Psoas muscle (tissue), 8 donors: Measurements from ENCODE around the gene TBX2. TPM values are rescaled to one million over a fixed set of nuclear protein-coding genes. Genes with fewer than 3 reads are reported as not detected.

Experiments used
- ATAC-seq, 4 donors: fragments of 200-7000 bp; cut with Tn5 transposase; one replicate each; pipeline ENCODE4 v1.9.1; 2020; ENCODE audit warnings: moderate library complexity in 3 of 4, mild to moderate bottlenecking in 2 of 4
- DNase-seq, 2 donors: peaks; one replicate each; pipeline ENCODE4 v3.0.0-alpha.2; 2020
- H3K27ac ChIP-seq: fragments of 200-600 bp; one replicate; pipeline ENCODE4 v1.8.0; 2022
- H3K27me3 ChIP-seq, 3 donors: fragments of 200-600 bp in 1 of 3; one replicate each; pipeline versions ENCODE4 v1.6.1 to v1.8.0; 2013 to 2022; ENCODE audit warnings: low read length in 2 of 3, mild to moderate bottlenecking in 2 of 3, moderate library complexity in 1 of 3; ENCODE audit not compliant: insufficient read depth in 3 of 3
- H3K36me3 ChIP-seq, 2 donors: fragments of 200-600 bp in 1 of 2; one replicate each; pipeline versions ENCODE4 v1.6.1 to v1.8.0; 2013 to 2022; ENCODE audit warnings: low read depth in 1 of 2, mild to moderate bottlenecking in 1 of 2, moderate library complexity in 1 of 2; ENCODE audit not compliant: insufficient read depth in 1 of 2
- H3K4me1 ChIP-seq: fragments of 200-600 bp; one replicate; pipeline ENCODE4 v1.8.0; 2022
- H3K4me3 ChIP-seq: fragments of 200-600 bp; one replicate; pipeline ENCODE4 v1.8.0; 2022; ENCODE audit warnings: mild to moderate bottlenecking
- H3K9me3 ChIP-seq: fragments of 200-600 bp; one replicate; pipeline ENCODE4 v1.8.0; 2022
- CTCF ChIP-seq: fragments of 200-600 bp; IDR thresholded peaks from one replicate; pipeline ENCODE4 v1.8.0; 2022; ENCODE audit warnings: antibody characterized with exemption
- WGBS, 3 donors: extraction: QIAGEN DNeasy Blood & Tissue Kit; methylation state at CpG; one replicate each; pipeline versions ENCODE4 v1.1.6 to v1.1.7; 2013; 5-methylcytosine and 5-hydroxymethylcytosine counted together
- intact Hi-C, 2 donors: fragments of 100-400 bp; cut with DNase I; formaldehyde crosslinking; loops; one replicate each; pipeline versions ENCODE4 v1.11.0 to v1.14.2; 2022
- polyA plus RNA-seq, 3 donors: library from polyadenylated mRNA; stranded (reverse); fragments of 200-250 nt; gene quantifications; one replicate each; pipeline ENCODE4 v1.2.3, GENCODE V29; 2013
- total RNA-seq, 4 donors: library from RNA; stranded (reverse); fragmentation: NEBNext Ultra II Directional in 2 of 4; extraction: Animal tissue kit (Norgen Biotek cat#: 25700) in 2 of 4; gene quantifications; one replicate each; pipeline versions ENCODE4 v1.2.1 to v1.2.4, GENCODE V29; 2021 to 2023
- donor health status: healthy with polysubstance abuse.
- donor health status: DM: no; HTN: no; CAD: no; lungs with moderate emphysema.
- donor health status: Bipolar disorder and iron deficiency.
- donor health status: healthy.
- donor health status: DM: yes; HTN: yes; CAD: no.
- donor health status: DM: no; HTN: no; CAD: no.
- donor health status: DM: no; HTN: no; CAD: no.
- donor health status: DM: yes; HTN: yes; CAD: no.

Gene TBX2
- total and polyA plus RNA-seq, 7 donors = 3.5 to 8.7 (median 6.3) TPM

GRCh38 chr17:61410141-61411010 lies 10.7 kb downstream of the TBX2 start:
- peak; percentile 46 to 69 (median 58) for ATAC-seq
- intact Hi-C loops = loop anchor here (2.0 to 10.0 kb wide), 3 partner anchors 142 to 657 kb away; partner anchors contain the start of gene MED13 (in 2 of the 2)

GRCh38 chr17:61411011-61411260 lies 11.3 kb downstream of the TBX2 start:
- peak; percentile 4 for TF ChIP-seq CTCF
- peak overlapping the region; percentile 72 for H3K4me3 ChIP-seq
- H3K27ac ChIP-seq = peak overlapping the region; percentile 71
- H3K27me3 ChIP-seq = peaks cover 0 to 29% (median 8%) of the 10 kb centered on the region in 3 donors
- intact Hi-C loops = loop anchor here (2.0 to 10.0 kb wide), 3 partner anchors 142 to 656 kb away; partner anchors contain the start of gene MED13 (in 2 of the 2)
- WGBS, 3 donors = 3 to 5% (median 4%) methylated on average over 10 to 29 of the region's 29 CpGs
- ATAC-seq = no peak
- H3K9me3 ChIP-seq = no peaks in the 10 kb centered on the region
- no peak for DNase-seq
- H3K36me3 ChIP-seq = no peaks in the 10 kb centered on the region
- peaks cover 21% of the 10 kb centered on the region for H3K4me1 ChIP-seq

More at GRCh38 chr17:61410141-61411010, 10.7 kb downstream of the TBX2 start:
- Histone ChIP-seq H3K9me3 (no peaks in the 10 kb centered on the region), H3K36me3 (no peaks in the 10 kb centered on the region), H3K27me3 (peaks cover 0 to 34% (median 11%) of the 10 kb centered on the region in 3 donors), H3K27ac (peak overlapping the region; percentile 71), H3K4me3 (peak overlapping the region; percentile 72), H3K4me1 (peaks cover 21% of the 10 kb centered on the region)
- WGBS, 3 donors = 19 to 22% (median 20%) methylated on average over 45 to 48 of the region's 48 CpGs
- peak; percentile 27 for TF ChIP-seq CTCF
- DNase-seq = peak; percentile 79 to 82

GRCh38 chr17:61411261-61412142 lies 11.9 kb downstream of the TBX2 start:
- H3K36me3 ChIP-seq = no peaks in the 10 kb centered on the region
- TF ChIP-seq CTCF = no peak
- peak overlapping the region; percentile 71 for H3K27ac ChIP-seq
- peaks cover 0 to 24% (median 6%) of the 10 kb centered on the region in 3 donors for H3K27me3 ChIP-seq
- H3K4me1 ChIP-seq = peaks cover 21% of the 10 kb centered on the region
- 2% methylated on average over 61 to 75 of the region's 75 CpGs for WGBS, 3 donors
- intact Hi-C loops = loop anchor here (2.0 to 10.0 kb wide), 4 partner anchors 141 to 656 kb away; partner anchors contain the start of gene MED13 (in 2 of the 2)
- H3K4me3 ChIP-seq = peak overlapping the region; percentile 72
- H3K9me3 ChIP-seq = no peaks in the 10 kb centered on the region
- ATAC-seq (peak; percentile 26 to 53 (median 41)), DNase-seq (peak in 1 of 2 donors; percentile 67)

GRCh38 chr17:61412143-61412859 lies 12.7 kb downstream of the TBX2 start:
- H3K4me1 ChIP-seq = peaks cover 21% of the 10 kb centered on the region
- intact Hi-C loops = loop anchor here (2.0 to 10.0 kb wide), 3 partner anchors 424 to 655 kb away; partner anchors contain the start of gene MED13 (in 2 of the 2)
- ATAC-seq (peak; percentile 81 to 89 (median 86)), DNase-seq (peak; percentile 84 to 90)
- H3K36me3 ChIP-seq = no peaks in the 10 kb centered on the region
- 0% methylated on average over 50 to 69 of the region's 69 CpGs for WGBS, 3 donors
- H3K9me3 ChIP-seq = no peaks in the 10 kb centered on the region
- TF ChIP-seq CTCF = peak; percentile 100
- H3K27me3 ChIP-seq = peaks cover 0 to 27% (median 6%) of the 10 kb centered on the region in 3 donors
- peak overlapping the region; percentile 71 for H3K27ac ChIP-seq
- peak overlapping the region; percentile 72 for H3K4me3 ChIP-seq
